PC-9 (cell line): Measurements from ENCODE around the gene GPC5.

Experiments used
- CTCF ChIP-seq: fragments of 200-600 bp; sonication (generic); conservative IDR thresholded peaks from 2 replicates; pipeline ENCODE4 v1.6.1; 2017; ENCODE audit warnings: mixed run types, antibody characterized with exemption, mild to moderate bottlenecking, moderate library complexity
- EZH2 ChIP-seq: fragments of 200-600 bp; sonication (generic); IDR thresholded peaks from 2 replicates; pipeline ENCODE4 v1.8.0; 2017; ENCODE audit warnings: antibody characterized with exemption, low read depth

- no peak for TF ChIP-seq EZH2
- no peak for TF ChIP-seq CTCF
Measured at GRCh38 chr13:91351123-91351522, 47.3 kb upstream of the GPC5 start.
